K562 (cell line): ENCODE data around the gene XRRA1. TPM values are rescaled to one million over a fixed set of nuclear protein-coding genes. Genes with fewer than 3 reads are reported as not detected.

Experiments used
- ATAC-seq: fragments of 200-7000 bp; cut with Tn5 transposase; 3 replicates; pipeline ENCODE4 v1.9.1; 2020; ENCODE audit warnings: moderate library complexity
- BruUV-seq: library from RNA; stranded (reverse); fragments of 400-500 nt; replicated peaks from 2 replicates; lab custom pipeline; 2021; lab: Mats Ljungman, UMichigan
- CTCF ChIA-PET: fragments of 300-600 bp; formaldehyde crosslinking; extraction: SDS; loops from one replicate; lab custom pipeline; 2021; ENCODE audit warnings: low intra/inter-chr PET ratio; lab: Yijun Ruan, JAX
- POLR2A ChIA-PET: fragments of 300-600, 350-650 bp; sonication (Branson Sonifier 250); formaldehyde crosslinking; extraction: SDS; loops from one replicate; lab custom pipeline; 2021; ENCODE audit warnings: antibody characterized with exemption, inconsistent platforms; lab: Yijun Ruan, JAX
- DNase-seq, 4 experiments: peaks; one replicate each; pipeline versions ENCODE4 v3.0.0 to v3.0.0-alpha.2; 2011 to 2018; ENCODE audit warnings: low spot score in 3 of 4, mixed read lengths in 3 of 4; ENCODE audit errors: extremely low read depth in 1 of 4
- FAIRE-seq: peaks from 2 replicates; lab custom pipeline; 2011; peaks lifted over from hg19 to GRCh38; lab: Jason Lieb, UNC
- H2AFZ ChIP-seq: 2 replicates; pipeline ENCODE4 v1.6.0; 2011; ENCODE audit warnings: low read depth, low read length, control low read depth, inconsistent platforms
- H3K27ac ChIP-seq: fragments of 200-600 bp; 3 replicates; pipeline ENCODE4 v1.8.0; 2011; ENCODE audit warnings: low read depth, mild to moderate bottlenecking, control low read depth, inconsistent platforms, low read length, moderate library complexity, mixed read lengths; ENCODE audit errors: extremely low read depth
- H3K27me3 ChIP-seq, 2 experiments: fragments of 300-600 bp in 1 of 2; 2 replicates in 1 of 2; 3 replicates in 1 of 2; pipeline versions ENCODE4 v1.6.0 to v1.8.0; 2011; ENCODE audit warnings: inconsistent platforms in 2 of 2, low read length in 2 of 2, mild to moderate bottlenecking in 1 of 2, mixed read lengths in 1 of 2, moderate library complexity in 1 of 2; ENCODE audit not compliant: control insufficient read depth in 2 of 2, insufficient read depth in 2 of 2
- H3K36me3 ChIP-seq: fragments of 300-600 bp; 3 replicates; pipeline ENCODE4 v1.8.0; 2011; ENCODE audit warnings: mild to moderate bottlenecking, low read length, inconsistent platforms; ENCODE audit not compliant: control insufficient read depth, insufficient read depth
- H3K4me1 ChIP-seq, 2 experiments: fragments of 200-600 bp in 1 of 2; replicated peaks in 1 of 2; 2 replicates in 1 of 2; 3 replicates in 1 of 2; pipeline versions ENCODE4 v1.5.1 to v1.8.0; 2011; ENCODE audit warnings: inconsistent platforms in 2 of 2, low read length in 2 of 2, mild to moderate bottlenecking in 1 of 2, mixed read lengths in 1 of 2, moderate library complexity in 1 of 2; ENCODE audit not compliant: control insufficient read depth in 2 of 2, insufficient read depth in 2 of 2
- H3K4me2 ChIP-seq: 2 replicates; pipeline ENCODE4 v1.6.1; 2011; ENCODE audit warnings: low read length, control low read depth, inconsistent platforms, mixed read lengths; ENCODE audit not compliant: insufficient read depth
- H3K4me3 ChIP-seq: fragments of 200-600 bp; sonication (generic), shearing (Covaris generic); 2 replicates; pipeline ENCODE4 v1.5.1; 2016; ENCODE audit warnings: control low read depth, inconsistent platforms
- H3K79me2 ChIP-seq: fragments of 200-600 bp; 3 replicates; pipeline ENCODE4 v1.8.0; 2011; ENCODE audit warnings: low read length, inconsistent platforms; ENCODE audit not compliant: control insufficient read depth, insufficient read depth
- H3K9ac ChIP-seq, 2 experiments: 2 replicates each; pipeline versions ENCODE4 v1.6.0 to v1.6.1; 2011; ENCODE audit warnings: low read depth in 2 of 2, low read length in 2 of 2, control low read depth in 1 of 2, inconsistent platforms in 1 of 2, mild to moderate bottlenecking in 1 of 2, mixed read lengths in 1 of 2; ENCODE audit not compliant: insufficient read depth in 1 of 2
- H3K9me1 ChIP-seq: one replicate; pipeline ENCODE4 v1.6.0; 2011; ENCODE audit warnings: inconsistent platforms, mild to moderate bottlenecking, low read length, moderate library complexity; ENCODE audit not compliant: control insufficient read depth, insufficient read depth
- H3K9me3 ChIP-seq: replicated peaks from 2 replicates; pipeline ENCODE4 v1.5.1; 2011; ENCODE audit warnings: low read depth, low read length, inconsistent platforms; ENCODE audit not compliant: control insufficient read depth, insufficient read depth
- H4K20me1 ChIP-seq: replicated peaks from 2 replicates; pipeline ENCODE4 v1.6.1; 2011; ENCODE audit warnings: low read length, inconsistent platforms, mixed read lengths; ENCODE audit not compliant: control insufficient read depth, insufficient read depth
- ARID3A ChIP-seq: IDR thresholded peaks from 2 replicates; pipeline ENCODE4 v1.6.1; 2012; ENCODE audit warnings: low read depth, low read length, improper control_type of control experiment, borderline replicate concordance
- CREBBP ChIP-seq: IDR thresholded peaks from one replicate; pipeline ENCODE4 v1.6.1; 2012; ENCODE audit warnings: low read depth, mild to moderate bottlenecking, control low read depth, inconsistent platforms, low read length
- DIDO1 ChIP-seq: fragments of 450-650 bp; IDR thresholded peaks from 2 replicates; pipeline ENCODE4 v1.6.1; 2016; ENCODE audit warnings: low read depth, missing biosample characterization, missing genetic modification characterization
- PCBP2 ChIP-seq: fragments of 200-400 bp; formaldehyde crosslinking; IDR thresholded peaks from 2 replicates; pipeline ENCODE4 v1.6.1; 2018; ENCODE audit warnings: low read length, low read depth, mild to moderate bottlenecking, moderate library complexity; ENCODE audit not compliant: poor library complexity, severe bottlenecking
- PHB ChIP-seq: fragments of 250-450 bp; sonication (Bioruptor Pico); IDR thresholded peaks from 2 replicates; pipeline ENCODE4 v1.5.0; 2021
- PHF8 ChIP-seq: fragments of 200-600 bp; sonication (generic); IDR thresholded peaks from 2 replicates; pipeline ENCODE4 v1.6.1; 2012; ENCODE audit warnings: mixed run types, mild to moderate bottlenecking, inconsistent platforms, low read length, moderate library complexity, borderline replicate concordance
- PRMT5 ChIP-seq: sonication (generic); formaldehyde crosslinking; IDR thresholded peaks from 2 replicates; pipeline ENCODE4 v1.5.0; 2020; ENCODE audit warnings: missing genetic modification reagents
- SETDB1 ChIP-seq: IDR thresholded peaks from one replicate; pipeline ENCODE4 v1.6.1; 2012; ENCODE audit warnings: low read length, control low read depth, inconsistent platforms
- ZFPM2 ChIP-seq: fragments of 250-450 bp; sonication (Bioruptor Pico); IDR thresholded peaks from 2 replicates; pipeline ENCODE4 v1.5.1; 2022; ENCODE audit warnings: mild to moderate bottlenecking
- ZNF263 ChIP-seq: sonication (generic); formaldehyde crosslinking; IDR thresholded peaks from 2 replicates; pipeline ENCODE4 v1.8.0; 2022; ENCODE audit warnings: mild to moderate bottlenecking, missing genetic modification reagents, borderline replicate concordance
- ZNF785 ChIP-seq: fragments of 250-450 bp; sonication (Bioruptor Pico); IDR thresholded peaks from 2 replicates; pipeline ENCODE4 v1.4.0; 2020; ENCODE audit warnings: mild to moderate bottlenecking
- whole genome bisulfite sequencing: fragments of 100-300 bp; shearing (Covaris generic); methylation state at CpG from one replicate; pipeline ENCODE4 v1.1.6; 2016; ENCODE audit warnings: low coverage, mixed read lengths; ENCODE audit not compliant: insufficient coverage; ENCODE audit errors: missing lambda C conversion rate; 5-methylcytosine and 5-hydroxymethylcytosine counted together
- in situ Hi-C: fragments of 300-500 bp; cut with MboI; formaldehyde crosslinking; loops from 4 replicates; pipeline ENCODE4 v1.15.0; 2018; ENCODE audit warnings: inconsistent platforms, mixed read lengths
- intact Hi-C: fragments of 100-400 bp; cut with micrococcal nuclease; formaldehyde crosslinking; loops from 2 replicates; pipeline ENCODE4 v1.14.2; 2022
- polyA plus RNA-seq, 8 experiments: library from polyadenylated mRNA; depleted of rRNA in 4 of 8; stranded (reverse) in 5 of 8; unstranded in 3 of 8; fragments of >200 nt; fragmentation: Nextera tagmentation in 2 of 8; fragmentation: Illumina TruSeq in 1 of 8; extraction: Ambion mirVana in 2 of 8; extraction: Trizol in 1 of 8; gene quantifications; 2 replicates each; pipeline versions ENCODE4 v1.2.1 to v1.2.3, GENCODE V29; 2011 to 2014; ENCODE audit warnings: inconsistent platforms in 1 of 8, missing spikeins in 1 of 8
- total RNA-seq, 7 experiments: library from RNA; depleted of rRNA in 6 of 7; stranded (reverse); fragments of >200 nt in 6 of 7; fragmentation: Illumina TruSeq in 2 of 7; extraction: Trizol in 2 of 7; gene quantifications; 2 replicates each; pipeline versions ENCODE4 v1.2.1 to v1.2.3, GENCODE V29; 2011 to 2021; ENCODE audit warnings: low replicate concordance in 1 of 7
- TF ChIP-seq, protein P1 (sequence below): fragments of 250-450 bp; sonication (Bioruptor Pico); IDR thresholded peaks from 2 replicates; pipeline ENCODE4 v1.8.0; 2022; ENCODE audit warnings: inconsistent platforms, mild to moderate bottlenecking, moderate library complexity, borderline replicate concordance
- TF ChIP-seq, protein P2 (sequence below), 2 experiments: fragments of 150-350 bp in 1 of 2; IDR thresholded peaks; 2 replicates each; pipeline ENCODE4 v1.6.1; 2012 to 2016; ENCODE audit warnings: low read depth in 2 of 2, low read length in 2 of 2, mild to moderate bottlenecking in 1 of 2, moderate library complexity in 1 of 2

Gene XRRA1
- total and polyA plus RNA-seq, 9 of the 15 experiments (the other 6 are each of a cell fraction or from before 2014, with no cell fraction given), result 5.0 to 22.5 (median 16.0) TPM

- no peak for TF ChIP-seq PHF8
- TF ChIP-seq ZNF263 (CRISPR knock-in tag), result no peak
- TF ChIP-seq PRMT5 (CRISPR knock-in tag), result no peak
- TF ChIP-seq PHB (CRISPR knock-in tag), result no peak
- TF ChIP-seq, protein P1, sequence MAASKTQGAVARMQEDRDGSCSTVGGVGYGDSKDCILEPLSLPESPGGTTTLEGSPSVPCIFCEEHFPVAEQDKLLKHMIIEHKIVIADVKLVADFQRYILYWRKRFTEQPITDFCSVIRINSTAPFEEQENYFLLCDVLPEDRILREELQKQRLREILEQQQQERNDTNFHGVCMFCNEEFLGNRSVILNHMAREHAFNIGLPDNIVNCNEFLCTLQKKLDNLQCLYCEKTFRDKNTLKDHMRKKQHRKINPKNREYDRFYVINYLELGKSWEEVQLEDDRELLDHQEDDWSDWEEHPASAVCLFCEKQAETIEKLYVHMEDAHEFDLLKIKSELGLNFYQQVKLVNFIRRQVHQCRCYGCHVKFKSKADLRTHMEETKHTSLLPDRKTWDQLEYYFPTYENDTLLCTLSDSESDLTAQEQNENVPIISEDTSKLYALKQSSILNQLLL, result no peak
- TF ChIP-seq ZFPM2 (CRISPR knock-in tag), result no peak
- TF ChIP-seq ZNF785 (CRISPR knock-in tag), result no peak
- TF ChIP-seq PCBP2, result no peak
Observed at GRCh38 chr11:74896311-74896710, 52.6 kb downstream of the XRRA1 start (continued).

- no peak for DNase-seq
- in situ Hi-C loops, result no loop called here
- no peak for TF ChIP-seq ARID3A
- no peak for TF ChIP-seq CREBBP
- no peak for TF ChIP-seq DIDO1 (tag)
- no peak for TF ChIP-seq SETDB1
- TF ChIP-seq, protein P2, sequence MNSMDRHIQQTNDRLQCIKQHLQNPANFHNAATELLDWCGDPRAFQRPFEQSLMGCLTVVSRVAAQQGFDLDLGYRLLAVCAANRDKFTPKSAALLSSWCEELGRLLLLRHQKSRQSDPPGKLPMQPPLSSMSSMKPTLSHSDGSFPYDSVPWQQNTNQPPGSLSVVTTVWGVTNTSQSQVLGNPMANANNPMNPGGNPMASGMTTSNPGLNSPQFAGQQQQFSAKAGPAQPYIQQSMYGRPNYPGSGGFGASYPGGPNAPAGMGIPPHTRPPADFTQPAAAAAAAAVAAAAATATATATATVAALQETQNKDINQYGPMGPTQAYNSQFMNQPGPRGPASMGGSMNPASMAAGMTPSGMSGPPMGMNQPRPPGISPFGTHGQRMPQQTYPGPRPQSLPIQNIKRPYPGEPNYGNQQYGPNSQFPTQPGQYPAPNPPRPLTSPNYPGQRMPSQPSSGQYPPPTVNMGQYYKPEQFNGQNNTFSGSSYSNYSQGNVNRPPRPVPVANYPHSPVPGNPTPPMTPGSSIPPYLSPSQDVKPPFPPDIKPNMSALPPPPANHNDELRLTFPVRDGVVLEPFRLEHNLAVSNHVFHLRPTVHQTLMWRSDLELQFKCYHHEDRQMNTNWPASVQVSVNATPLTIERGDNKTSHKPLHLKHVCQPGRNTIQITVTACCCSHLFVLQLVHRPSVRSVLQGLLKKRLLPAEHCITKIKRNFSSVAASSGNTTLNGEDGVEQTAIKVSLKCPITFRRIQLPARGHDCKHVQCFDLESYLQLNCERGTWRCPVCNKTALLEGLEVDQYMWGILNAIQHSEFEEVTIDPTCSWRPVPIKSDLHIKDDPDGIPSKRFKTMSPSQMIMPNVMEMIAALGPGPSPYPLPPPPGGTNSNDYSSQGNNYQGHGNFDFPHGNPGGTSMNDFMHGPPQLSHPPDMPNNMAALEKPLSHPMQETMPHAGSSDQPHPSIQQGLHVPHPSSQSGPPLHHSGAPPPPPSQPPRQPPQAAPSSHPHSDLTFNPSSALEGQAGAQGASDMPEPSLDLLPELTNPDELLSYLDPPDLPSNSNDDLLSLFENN (IDR thresholded peaks at IDR 0.05; ENCODE audit: low read depth in 2 of 2, low read length in 2 of 2), result no peak
- no peak for FAIRE-seq
- Histone ChIP-seq H3K4me2 (no peak overlapping the region), H4K20me1 (no peaks in the 10 kb centered on the region), H3K4me3 (no peak overlapping the region), H2AFZ (no peak overlapping the region), H3K9me3 (no peaks in the 10 kb centered on the region; the same call in 1 of the 2 replicates), H3K27me3 (no peaks in the 10 kb centered on the region), H3K9ac (no peak overlapping the region), H3K79me2 (no peaks in the 10 kb centered on the region), H3K27ac (no peak overlapping the region), H3K4me1 (no peaks in the 10 kb centered on the region), H3K9me1 (no peaks in the 10 kb centered on the region), H3K36me3 (0 out of 3 replicates have a peak, but pooled peaks cover 5% of the 10 kb centered on the region)
- WGBS, result 67% methylated on average over 3 of the region's 3 CpGs
- no peak for ATAC-seq
- ChIA-PET CTCF (no interaction called here), POLR2A (interaction anchor here (0.5 to 0.9 kb wide), 2 partner anchors 11 to 1512 kb away, joined by 3 to 4 read pairs; no protein-coding TSS in a partner anchor)
- no TSS peak for BruUV-seq
- intact Hi-C loops, result no loop called here
Observed at GRCh38 chr11:74895340-74896116, 53.4 kb downstream of the XRRA1 start.
